ENCODE measurements around the gene NEK4. TPM values are rescaled to one million over a fixed set of nuclear protein-coding genes. Genes with fewer than 3 reads are reported as not detected.
A peak's percentile ranks its signal among the peaks of the same experiment; 100 is the strongest.
"Not testable (repeated sequence)": the region's sequence is repeated elsewhere in the genome, so short reads cannot be mapped to it uniquely, and the experiment has no call there.

Gene NEK4
- total RNA-seq, 3 donors from 2014 or later: 16.0 to 36.9 (median 26.9) TPM

DNA sequence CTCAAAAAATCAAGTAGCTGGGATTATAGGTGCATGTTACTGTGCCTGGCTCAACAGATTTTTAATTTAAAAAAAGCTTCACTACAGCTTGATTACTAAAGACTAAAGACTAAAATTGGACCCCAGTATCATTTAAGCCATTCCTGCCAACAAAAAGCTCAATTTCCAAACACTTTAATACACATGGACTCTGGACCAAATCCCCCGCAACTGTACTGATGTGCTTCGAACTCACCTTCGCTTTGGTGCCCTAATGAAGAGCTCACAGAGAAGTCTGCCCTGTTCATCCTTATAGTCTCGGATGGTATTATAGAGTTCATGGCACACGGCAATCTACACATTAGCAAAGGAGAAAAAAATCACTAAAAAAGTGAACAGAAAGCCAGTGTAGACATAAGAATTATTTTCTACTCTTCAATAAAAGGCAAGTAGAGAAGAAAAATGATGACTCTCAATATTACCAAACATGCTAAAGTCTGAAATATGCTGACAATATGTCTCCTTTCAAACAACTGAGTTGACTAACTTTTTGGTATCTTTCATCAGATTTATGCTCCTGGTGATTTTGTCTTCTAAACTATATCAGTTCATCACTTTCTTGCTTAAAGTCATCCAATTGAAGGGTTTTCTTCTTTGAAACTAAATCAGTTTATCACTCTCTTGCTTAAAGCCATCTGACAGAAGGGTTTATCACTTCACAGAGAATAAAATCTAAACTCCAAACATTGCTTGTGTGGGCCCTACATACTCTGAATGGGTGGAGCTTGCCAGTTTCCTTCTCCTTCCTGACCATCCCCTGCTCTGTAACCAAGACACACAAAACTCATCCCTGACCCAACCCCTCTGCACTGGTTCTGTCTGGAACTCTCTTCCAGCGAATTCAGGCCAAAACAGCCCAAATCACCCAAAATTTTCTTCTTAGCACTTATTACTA lies 92.2 kb downstream of the NEK4 start:
- DNase-seq (no peak), ATAC-seq (no peak)
- Mint-ChIP-seq H3K4me3 (no peak overlapping the region), H3K27me3 (ENCODE audit: low read depth) (no peaks in the 10 kb centered on the region), H3K4me1 (ENCODE audit: low read depth) (peaks cover 32% of the 10 kb centered on the region), H3K36me3 (ENCODE audit: insufficient read depth) (peaks cover 43% of the 10 kb centered on the region), H3K9me3 (no peaks in the 10 kb centered on the region)

DNA sequence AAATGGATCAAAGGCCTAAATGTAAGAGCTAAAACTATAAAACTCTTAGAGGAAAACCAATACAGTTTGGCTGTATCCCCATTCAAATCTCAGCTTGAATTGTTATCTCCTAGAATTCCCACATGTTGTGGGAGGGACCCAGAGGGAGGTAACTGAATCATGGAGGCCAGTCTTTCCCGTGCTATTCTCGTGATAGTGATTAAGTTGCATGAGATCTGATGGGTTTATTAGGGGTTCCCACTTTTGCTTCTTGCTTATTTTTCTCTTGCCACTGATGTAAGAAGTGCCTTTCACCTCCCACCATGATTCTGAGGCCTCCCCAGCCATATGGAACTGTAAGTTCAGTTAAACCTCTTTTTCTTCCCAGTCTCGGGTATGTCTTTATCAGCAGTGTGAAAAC lies 94.5 kb downstream of the NEK4 start:
- peaks cover 28% of the 10 kb centered on the region for H3K4me1 Mint-ChIP-seq (ENCODE audit: low read depth)
- not testable (repeated sequence) for H3K9me3 Mint-ChIP-seq; H3K4me3 Mint-ChIP-seq; DNase-seq; H3K27me3 Mint-ChIP-seq (ENCODE audit: low read depth); ATAC-seq
- peaks cover 45% of the 10 kb centered on the region for H3K36me3 Mint-ChIP-seq (ENCODE audit: insufficient read depth)

GRCh38 chr3:52671676-52672075 lies 99.1 kb downstream of the NEK4 start:
- ATAC-seq (no peak), DNase-seq (no peak)
- no peaks in the 10 kb centered on the region for H3K9me3 Mint-ChIP-seq
- H3K4me1 Mint-ChIP-seq (ENCODE audit: low read depth): peaks cover 23% of the 10 kb centered on the region
- H3K27me3 Mint-ChIP-seq (ENCODE audit: low read depth): no peaks in the 10 kb centered on the region
- peaks cover 30% of the 10 kb centered on the region for H3K36me3 Mint-ChIP-seq (ENCODE audit: insufficient read depth)
- H3K4me3 Mint-ChIP-seq: peak overlapping the region; percentile 28

DNA sequence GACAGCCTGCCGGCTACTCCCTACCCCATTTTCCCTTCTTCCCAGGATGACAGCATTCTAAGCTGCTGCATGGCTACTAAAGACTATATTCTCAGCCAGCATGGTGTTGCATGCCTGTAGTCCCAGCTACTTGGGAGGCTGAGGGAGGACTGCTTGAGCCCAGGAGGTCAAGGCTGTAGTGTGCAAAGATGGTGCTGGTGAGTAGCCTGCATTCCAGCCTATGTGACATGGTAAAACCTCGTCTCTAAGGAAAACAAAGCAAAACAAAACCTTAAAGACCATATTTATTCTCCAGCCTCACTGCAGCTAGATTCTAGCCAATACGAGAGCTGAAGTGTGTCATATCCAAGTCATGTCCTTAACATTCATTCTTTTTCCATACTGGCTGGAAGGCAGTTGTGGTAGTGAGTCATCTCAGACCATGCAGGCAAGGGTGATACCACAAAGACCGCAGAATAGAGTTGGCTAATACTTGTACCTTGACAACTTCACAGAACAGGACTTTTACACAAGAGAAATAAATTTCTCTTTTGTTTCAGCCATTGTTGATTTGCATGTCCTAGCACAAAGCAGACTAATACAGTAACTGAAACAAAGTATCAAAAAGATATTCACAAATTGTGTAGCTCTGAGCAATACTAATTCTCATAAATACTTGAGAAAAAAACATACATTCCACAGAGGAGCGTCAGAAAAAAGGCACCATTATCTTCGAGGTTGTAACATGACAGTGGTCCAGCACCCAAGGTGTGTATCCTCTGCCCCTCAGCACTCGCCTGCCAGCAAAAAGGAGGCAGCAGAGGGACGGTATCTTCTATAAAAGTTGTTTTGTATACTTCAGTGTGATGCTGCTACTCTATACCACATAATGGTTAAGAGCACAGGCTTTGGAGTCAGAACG lies 99.9 kb downstream of the NEK4 start:
- peak overlapping the region; percentile 28 for H3K4me3 Mint-ChIP-seq

DNA sequence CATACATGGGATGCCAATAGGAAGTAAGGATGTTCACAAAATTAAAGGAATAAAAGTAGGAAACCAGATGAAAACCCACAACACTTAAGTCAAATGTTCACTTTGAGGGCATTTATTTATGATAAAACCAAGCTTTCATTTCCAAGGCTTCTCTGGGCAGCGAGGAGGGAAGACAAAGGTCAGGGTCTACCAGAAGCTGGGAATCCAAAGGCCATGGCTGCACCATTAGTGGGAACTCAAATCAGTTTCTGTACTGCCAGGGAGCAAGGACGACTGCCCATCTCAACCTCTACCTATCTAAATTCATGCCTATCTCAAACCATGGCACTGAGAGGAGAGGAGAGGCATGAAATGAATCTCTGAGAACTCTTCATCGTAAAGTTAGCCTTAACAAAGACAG lies 107.6 kb downstream of the NEK4 start:
- Mint-ChIP-seq H3K9me3 (no peaks in the 10 kb centered on the region), H3K36me3 (ENCODE audit: insufficient read depth) (peaks cover 35% of the 10 kb centered on the region), H3K4me3 (no peak overlapping the region), H3K4me1 (ENCODE audit: low read depth) (no peaks in the 10 kb centered on the region), H3K27me3 (ENCODE audit: low read depth) (no peaks in the 10 kb centered on the region)
- ATAC-seq: no peak
- DNase-seq: no peak

More for the DNA sequence above, 99.9 kb downstream of the NEK4 start:
- ATAC-seq (peak; percentile 90 to 93), DNase-seq (peak; percentile 8)
- Mint-ChIP-seq H3K4me1 (ENCODE audit: low read depth) (peaks cover 23% of the 10 kb centered on the region), H3K36me3 (ENCODE audit: insufficient read depth) (peaks cover 25% of the 10 kb centered on the region), H3K9me3 (no peaks in the 10 kb centered on the region), H3K27me3 (ENCODE audit: low read depth) (no peaks in the 10 kb centered on the region)

GRCh38 chr3:52660046-52660445 lies 110.7 kb downstream of the NEK4 start:
- Mint-ChIP-seq H3K4me1 (ENCODE audit: low read depth) (peaks cover 5% of the 10 kb centered on the region), H3K4me3 (no peak overlapping the region), H3K9me3 (no peaks in the 10 kb centered on the region), H3K36me3 (ENCODE audit: insufficient read depth) (peaks cover 44% of the 10 kb centered on the region), H3K27me3 (ENCODE audit: low read depth) (no peaks in the 10 kb centered on the region)
- DNase-seq: no peak
- ATAC-seq: no peak

Other genes with a start within 250 kb of the NEK4 start
- gene NT5DC2, start 237.1 kb downstream of the NEK4 start, total RNA-seq: 10 to 100 TPM; 29.7 to 53.1 (median 42.8) TPM
- gene UQCC5, start 234.3 kb downstream of the NEK4 start, total RNA-seq: 10 to 100 TPM; 22.8 to 25.7 (median 23.2) TPM
- 10 to 100 TPM; 55.9 to 65.2 (median 64.4) TPM for gene PBRM1, start 85.0 kb downstream of the NEK4 start, total RNA-seq
- gene GNL3, start 84.9 kb downstream of the NEK4 start, total RNA-seq: 100 to 1,000 TPM; 324 to 336 (median 330) TPM
- 10 to 100 TPM; 30.1 to 31.9 (median 30.6) TPM for gene GLT8D1, start 65.1 kb downstream of the NEK4 start, total RNA-seq
- gene SPCS1, start 64.8 kb downstream of the NEK4 start, total RNA-seq: 100 to 1,000 TPM; 150 to 171 (median 151) TPM
- under 1 TPM in 2 of 3 donors, not detected in 1; 0.15 to 0.19 TPM for gene ITIH1, start 6.7 kb upstream of the NEK4 start, total RNA-seq
- under 1 TPM; 0.13 to 0.24 (median 0.18) TPM for gene ITIH3, start 23.9 kb upstream of the NEK4 start, total RNA-seq
- gene ITIH4, start 59.7 kb upstream of the NEK4 start, total RNA-seq: 1 to 10 TPM; 6.9 to 8.2 (median 8.0) TPM
- gene MUSTN1, start 64.1 kb upstream of the NEK4 start, total RNA-seq: 1 to 10 TPM in 1 of 3 donors, under 1 TPM in 2; 0.38 to 1.2 (median 0.58) TPM
- 10 to 100 TPM; 20.0 to 26.0 (median 25.6) TPM for gene STIMATE, start 126.6 kb upstream of the NEK4 start, total RNA-seq